GM18951 (cell line): Measurements from ENCODE around the gene TFDP2.
"Not testable (repeated sequence)": the region's sequence is repeated elsewhere in the genome, so short reads cannot be mapped to it uniquely, and the experiment has no call there.

ENCODE experiments used
- POLR2A ChIP-seq: IDR thresholded peaks from 4 replicates; pipeline ENCODE4 v1.6.1; 2011; ENCODE audit warnings: mild to moderate bottlenecking; ENCODE audit not compliant: insufficient read length, insufficient read depth; ENCODE audit errors: extremely low read depth
- in situ Hi-C: fragments of 300-500 bp; cut with MboI; formaldehyde crosslinking; loops from one replicate; pipeline ENCODE4 v1.12.0; 2022; ENCODE audit warnings: low sequenced_read_pairs, mixed read lengths, inconsistent platforms; ENCODE audit not compliant: unreplicated experiment

The TFDP2 gene

DNA sequence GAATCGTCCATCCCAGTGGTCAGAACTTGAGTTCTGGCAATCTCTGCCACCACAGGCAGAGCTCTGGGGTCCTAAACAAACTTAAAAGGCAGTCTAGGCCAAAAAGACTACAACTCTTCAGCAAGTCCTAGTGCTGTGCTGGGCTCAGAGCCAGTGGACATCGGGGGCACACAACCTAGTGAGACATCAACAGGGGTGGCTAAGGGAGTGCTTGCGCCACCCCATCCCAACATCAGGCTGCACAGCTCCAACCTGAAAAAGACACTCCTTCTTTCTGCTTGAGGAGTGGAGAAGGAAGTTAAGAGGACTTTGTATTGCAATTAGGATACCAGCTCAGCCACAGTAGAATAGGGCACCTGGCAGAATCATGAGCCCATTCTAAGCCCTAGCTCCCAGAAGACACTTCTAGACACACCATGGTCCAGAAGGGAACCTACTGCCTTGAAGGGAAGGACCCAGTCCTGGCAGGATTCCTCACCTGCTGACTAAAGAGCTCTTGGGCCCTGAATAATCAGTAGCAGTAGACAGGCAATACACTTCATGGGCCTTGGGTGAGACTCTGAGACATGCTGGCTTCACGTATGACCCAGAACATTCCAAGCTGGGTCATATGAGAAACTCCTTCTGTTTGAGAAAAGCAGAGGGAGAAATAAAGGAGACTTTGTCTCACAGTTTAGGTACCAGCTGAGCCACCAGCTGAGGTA is 72.0 kb downstream of the TFDP2 start:
- in situ Hi-C loops, result no loop called here
- no peak for TF ChIP-seq POLR2A

DNA sequence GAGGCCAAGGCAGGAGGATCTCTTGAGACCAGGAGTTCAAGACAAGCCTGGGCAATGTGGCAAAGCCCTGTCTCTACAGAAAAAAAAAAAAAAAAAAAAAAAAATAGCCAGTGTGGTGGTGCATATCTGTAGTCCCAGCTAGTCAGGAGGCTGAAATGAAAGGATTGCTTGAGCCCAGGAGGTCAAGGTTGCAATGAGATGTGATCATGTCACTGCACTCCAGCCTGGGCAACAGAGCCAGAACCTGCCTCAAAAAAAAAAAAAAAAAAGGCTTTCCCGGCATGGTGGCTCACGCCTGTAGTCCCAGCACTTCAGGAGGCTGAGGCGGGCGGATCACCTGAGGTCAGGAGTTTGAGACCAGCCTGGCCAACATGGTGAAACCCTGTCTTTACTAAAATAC is 73.7 kb downstream of the TFDP2 start:
- in situ Hi-C loops, result not testable (repeated sequence)

DNA sequence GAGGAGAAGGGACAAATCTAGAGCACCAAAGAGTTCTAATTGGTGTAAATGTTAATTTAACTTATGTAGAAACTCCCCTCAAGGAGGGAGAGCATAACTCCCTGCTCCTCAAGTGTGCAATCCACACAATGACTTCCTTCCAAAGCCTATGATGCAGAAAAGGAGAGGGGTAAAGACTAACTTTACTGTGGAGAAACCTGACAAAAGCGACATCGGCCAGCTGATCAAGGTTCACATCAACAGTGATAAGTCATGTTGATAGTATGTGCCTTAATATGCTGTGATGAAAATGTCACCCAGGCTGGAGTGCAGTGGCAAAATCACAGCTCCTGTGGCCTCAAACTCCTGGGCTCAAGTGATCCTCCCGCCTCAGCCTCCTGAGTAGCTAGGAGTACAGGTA is 76.5 kb downstream of the TFDP2 start:
- in situ Hi-C loops, result no loop called here
- TF ChIP-seq POLR2A, result no peak

DNA sequence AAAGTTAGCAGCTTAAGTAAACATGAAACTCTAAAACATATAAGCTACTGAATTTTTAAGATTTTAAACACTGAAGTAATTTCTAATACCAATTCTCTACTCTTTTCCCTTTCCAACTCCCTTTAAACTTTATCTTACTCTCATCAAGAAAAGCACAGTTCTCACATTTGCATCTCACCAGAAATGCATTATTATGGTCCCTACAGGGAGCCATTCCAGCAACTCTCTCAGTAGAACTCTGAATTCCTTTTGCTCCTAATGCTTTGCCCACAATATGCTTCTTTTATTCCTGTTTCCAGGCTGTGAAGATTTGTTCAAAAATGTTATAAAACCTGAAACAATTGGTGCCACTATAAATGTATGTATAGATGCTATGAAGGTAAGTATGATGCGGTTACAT is 83.4 kb downstream of the TFDP2 start:
- in situ Hi-C loops, result no loop called here
- TF ChIP-seq POLR2A, result no peak

DNA sequence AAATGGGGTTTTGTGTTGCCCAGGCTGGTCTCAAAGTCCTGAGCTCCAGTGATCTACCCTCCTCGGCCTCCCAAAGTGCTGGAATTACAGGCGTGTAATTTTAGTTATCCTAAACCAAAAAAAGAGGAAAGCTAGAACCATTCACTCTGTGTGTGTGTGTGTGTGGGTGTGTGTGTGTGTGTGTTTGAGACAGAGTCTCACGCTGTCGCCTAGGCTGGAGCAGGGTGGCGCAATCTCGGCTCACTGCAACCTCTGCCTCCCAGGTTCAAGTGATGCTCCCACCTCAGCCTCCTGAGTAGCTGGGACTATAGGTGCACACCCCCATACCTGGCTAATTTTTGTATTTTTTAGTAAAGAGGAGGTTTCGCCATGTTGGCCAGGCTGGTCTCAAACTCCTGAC is 84.0 kb downstream of the TFDP2 start:
- in situ Hi-C loops, result no loop called here
- TF ChIP-seq POLR2A, result no peak

DNA sequence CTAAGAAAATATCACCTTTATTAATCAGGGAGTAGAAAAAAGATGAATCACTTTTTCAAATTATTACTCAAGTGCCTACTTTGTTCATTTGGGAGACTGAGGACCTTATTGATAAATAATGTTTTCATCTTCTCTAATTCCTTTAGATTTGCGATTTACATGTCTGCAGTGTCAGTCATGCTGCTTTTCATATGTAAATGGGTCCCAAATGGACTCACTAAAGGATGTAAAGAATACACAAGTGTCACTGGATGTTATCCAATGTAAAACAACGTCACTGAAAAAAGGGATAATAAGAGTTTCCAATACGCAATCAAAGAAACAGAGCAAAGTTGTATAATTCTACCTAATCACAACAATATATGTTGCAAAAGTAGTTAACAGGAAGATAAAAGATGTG is 84.9 kb downstream of the TFDP2 start:
- in situ Hi-C loops, result no loop called here
- no peak for TF ChIP-seq POLR2A

DNA sequence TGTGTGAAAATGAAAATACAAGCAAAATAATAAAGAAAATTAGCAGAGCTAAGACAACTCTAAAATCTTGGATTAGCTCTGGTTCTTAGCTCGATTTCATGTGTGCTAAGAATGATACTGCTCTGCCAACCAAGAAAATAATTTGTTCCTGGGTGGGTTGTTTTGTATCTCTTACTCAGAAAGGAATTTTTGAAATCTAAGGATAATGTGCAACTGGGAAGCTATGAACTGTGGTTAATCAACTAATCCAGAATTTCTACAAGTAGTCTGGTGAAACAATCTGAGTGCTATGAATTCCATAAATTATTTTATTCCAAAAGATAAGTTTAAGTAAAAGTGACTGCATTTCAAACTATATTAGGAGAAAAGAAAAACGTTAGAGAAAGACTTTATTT is 92.0 kb downstream of the TFDP2 start:
- no peak for TF ChIP-seq POLR2A
- in situ Hi-C loops, result no loop called here

DNA sequence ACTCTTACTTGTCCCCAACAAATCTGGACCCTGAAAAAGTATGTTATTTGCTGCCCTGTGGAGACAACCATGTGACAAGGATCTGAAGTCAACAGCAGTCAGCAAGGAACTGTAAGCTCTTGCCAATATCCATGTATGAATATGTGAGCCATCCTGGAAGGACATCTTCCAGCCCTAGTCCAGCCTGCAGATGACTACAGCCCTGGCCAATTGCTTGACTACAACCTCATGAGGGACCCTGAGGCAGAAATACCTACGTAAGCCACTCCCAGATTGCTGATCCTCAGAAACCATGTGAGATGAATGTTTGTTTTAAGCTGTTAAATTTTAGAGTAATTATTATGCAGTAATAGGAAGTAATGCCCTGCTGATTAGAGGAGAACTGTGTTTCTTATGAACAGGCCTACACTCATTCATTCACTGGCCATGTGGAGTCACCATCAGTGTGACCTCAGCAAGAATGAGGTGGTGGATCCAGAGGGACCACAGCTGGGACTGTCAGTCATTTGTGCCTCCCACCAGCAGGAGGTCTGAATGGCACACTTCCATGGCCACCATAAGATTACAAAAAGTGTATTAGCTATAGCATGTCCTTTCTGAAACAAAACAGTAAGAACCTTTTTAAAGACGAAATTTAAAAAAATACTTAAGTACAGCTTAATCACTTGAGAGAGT is 92.6 kb downstream of the TFDP2 start:
- in situ Hi-C loops, result no loop called here
- TF ChIP-seq POLR2A, result no peak

DNA sequence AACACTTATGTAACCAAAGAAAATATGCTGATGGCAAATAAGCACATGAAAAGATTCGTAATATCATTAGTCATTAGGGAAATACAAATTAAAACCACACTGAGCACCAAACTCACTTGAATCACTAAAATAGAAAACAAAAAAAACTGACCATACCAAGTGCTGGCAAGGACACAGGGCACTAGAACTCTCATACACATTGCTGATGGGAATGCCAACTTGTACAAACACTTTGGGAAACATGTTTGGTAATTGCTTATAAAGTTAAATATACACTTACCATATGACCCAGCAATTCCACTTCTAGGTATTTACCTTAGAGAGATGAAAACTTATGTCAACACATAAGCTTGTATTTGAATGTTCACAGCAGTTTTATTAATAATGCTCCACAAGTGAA is 95.5 kb downstream of the TFDP2 start:
- in situ Hi-C loops, result no loop called here
- no peak for TF ChIP-seq POLR2A

DNA sequence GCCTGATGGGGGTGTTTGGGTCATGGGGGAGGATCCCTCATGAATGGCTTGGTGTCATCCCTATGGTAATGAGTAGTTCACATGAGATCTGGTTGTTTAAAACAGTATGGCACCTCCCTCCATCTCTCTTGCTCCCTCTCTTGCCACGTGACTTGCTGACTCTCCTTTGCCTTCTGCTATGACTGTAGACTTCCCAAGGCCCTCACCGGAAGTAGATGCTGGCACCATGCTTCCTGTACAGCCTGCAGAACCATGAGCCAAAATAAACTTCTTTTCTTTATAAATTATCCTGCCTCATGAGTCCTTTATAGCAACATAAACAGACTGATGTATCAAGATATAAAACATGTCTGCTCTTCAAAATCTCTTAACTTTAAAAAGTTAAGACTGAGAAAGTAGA is 96.1 kb downstream of the TFDP2 start:
- in situ Hi-C loops, result no loop called here
- no peak for TF ChIP-seq POLR2A

DNA sequence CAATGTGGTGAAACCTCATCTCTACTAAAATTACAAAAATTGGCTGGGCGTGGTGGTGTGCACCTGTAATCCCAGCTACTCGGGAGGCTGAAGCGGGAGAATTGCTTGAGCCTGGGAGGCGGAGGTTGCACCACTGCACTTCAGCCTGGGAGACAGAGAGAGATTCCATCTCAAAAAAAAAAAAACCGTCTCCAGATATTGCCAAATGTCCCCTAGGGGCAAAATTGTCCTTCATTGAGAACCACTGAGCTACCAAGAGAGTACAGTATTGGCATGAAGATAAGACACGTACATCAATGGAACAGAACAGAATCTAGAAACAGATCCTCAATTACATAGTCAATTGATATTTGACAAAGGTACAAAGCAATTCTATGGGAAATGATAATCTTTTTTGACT is 98.0 kb downstream of the TFDP2 start:
- no peak for TF ChIP-seq POLR2A
- in situ Hi-C loops, result no loop called here

DNA sequence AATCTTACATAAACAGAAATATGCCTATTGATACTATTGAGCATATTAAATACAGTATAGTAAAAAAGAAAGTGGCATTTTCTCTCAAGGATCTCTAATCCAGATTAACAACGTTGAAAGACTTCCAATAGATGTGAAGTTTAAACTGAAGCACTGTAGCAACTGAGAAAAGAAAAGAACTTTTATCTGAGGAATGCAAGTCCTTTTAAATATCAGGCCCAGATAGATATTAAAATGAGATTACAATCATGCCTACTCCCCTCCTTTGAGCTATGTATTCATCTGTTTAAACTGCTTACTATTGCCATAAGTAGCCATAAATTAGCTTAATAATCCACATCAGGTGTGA is 102.3 kb downstream of the TFDP2 start:
- in situ Hi-C loops, result no loop called here
- TF ChIP-seq POLR2A, result no peak

DNA sequence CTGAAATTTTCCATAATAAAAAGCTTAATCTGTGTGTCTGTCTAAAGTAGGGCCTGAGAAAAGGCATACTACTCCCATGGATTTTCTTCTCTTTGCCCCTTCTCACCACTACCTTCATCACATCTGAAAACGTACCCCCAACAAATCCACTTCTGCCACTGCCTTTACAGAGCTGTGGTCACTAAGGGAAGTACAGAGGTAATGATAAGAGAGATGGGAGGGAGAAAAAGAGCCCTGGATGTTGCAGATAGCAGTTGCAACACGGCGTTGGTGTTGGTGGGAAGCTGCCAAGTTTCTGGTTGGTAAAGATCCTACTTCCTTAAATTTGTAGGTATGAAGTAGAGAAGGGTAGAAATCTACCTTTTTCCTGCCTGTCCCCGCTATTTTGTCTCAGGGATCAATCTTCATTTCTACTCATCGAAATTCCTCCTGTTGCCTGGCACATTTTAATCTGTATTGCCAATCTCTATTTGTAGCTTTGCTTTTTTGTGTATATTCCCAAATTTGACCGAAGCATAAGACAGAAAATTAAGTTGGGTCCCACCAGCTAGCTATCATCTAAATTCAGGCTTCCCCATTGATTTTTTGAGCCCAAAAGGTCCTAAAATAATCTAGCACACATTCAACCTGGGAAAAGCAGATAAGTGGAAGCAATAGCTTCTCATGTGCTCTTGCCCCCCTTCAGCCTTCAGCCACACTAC is 102.9 kb downstream of the TFDP2 start:
- in situ Hi-C loops, result no loop called here
- no peak for TF ChIP-seq POLR2A

DNA sequence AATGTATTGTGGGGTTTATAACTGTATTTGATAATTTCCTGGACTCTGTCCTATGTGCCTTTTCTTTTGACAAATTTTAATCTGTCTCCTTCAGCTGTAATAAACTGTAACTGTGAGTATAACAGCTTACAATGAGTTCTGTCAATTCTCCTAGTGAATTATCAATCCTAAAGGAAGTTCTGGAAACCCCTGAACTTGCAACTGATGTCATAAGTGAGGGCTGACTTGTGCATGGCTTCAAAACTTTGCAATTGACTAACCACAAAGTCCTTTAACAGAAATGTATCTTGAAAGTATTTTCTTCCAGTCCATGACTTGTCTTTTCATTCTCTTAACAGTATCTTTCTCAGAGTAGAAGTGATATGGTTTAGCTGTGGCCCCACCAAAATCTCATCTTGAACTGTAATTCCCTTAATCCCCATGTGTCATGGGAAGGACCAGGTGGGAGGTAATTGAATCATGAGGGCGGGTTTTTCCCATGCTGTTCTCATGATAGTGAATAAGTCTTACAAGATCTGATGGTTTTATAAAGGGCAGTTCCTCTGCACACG is 108.3 kb downstream of the TFDP2 start:
- in situ Hi-C loops, result no loop called here
- TF ChIP-seq POLR2A, result no peak
